ENCODE measurements around the gene SH3TC1. TPM values are rescaled to one million over a fixed set of nuclear protein-coding genes. Genes with fewer than 3 reads are reported as not detected.

Gene SH3TC1
- total and polyA plus RNA-seq, 2 of the 8 experiments (the other 6 are each of a cell fraction or from before 2014, with no cell fraction given) = 0.15 TPM; not detected in 1

- H3K4me1 ChIP-seq (replicated peaks in 1 of 4; ENCODE audit: control insufficient read depth in 3 of 4, insufficient read depth in 4 of 4, low read length in 3 of 4) = peaks cover 0 to 2% (median 1%) of the 10 kb centered on the region in 4 experiments; a peak in 3 of 7 replicates
- peak overlapping the region in 1 of 4 experiments; percentile 59; a peak in 2 of 8 replicates for H3K4me3 ChIP-seq (ENCODE audit: extremely low read depth in 1 of 4, insufficient read depth in 2 of 4, low read depth in 3 of 4, low read length in 4 of 4)
- H2BK12ac ChIP-seq (ENCODE audit: low read depth, low read length) = no peak overlapping the region
- peaks cover 7 to 28% (median 20%) of the 10 kb centered on the region in 4 experiments; a peak in 6 of 7 replicates for H3K27me3 ChIP-seq (replicated peaks in 1 of 4; ENCODE audit: control insufficient read depth in 3 of 4, extremely low read depth in 1 of 4, insufficient read depth in 3 of 4, low read length in 3 of 4)
- H4K8ac ChIP-seq (ENCODE audit: extremely low read depth, insufficient read depth, low read length) = peak overlapping the region; percentile 53
- peaks cover 4% of the 10 kb centered on the region; the same call in 1 of the 2 replicates for H3K23me2 ChIP-seq (ENCODE audit: low read depth, low read length)
- H3K79me1 ChIP-seq (ENCODE audit: low read depth, low read length) = no peaks in the 10 kb centered on the region
- H4K20me1 ChIP-seq (replicated peaks in 1 of 2; ENCODE audit: control insufficient read depth in 1 of 2, insufficient read depth in 2 of 2, low read length in 2 of 2) = no peaks in the 10 kb centered on the region
- FAIRE-seq = no peak
- no peak overlapping the region for H3K4ac ChIP-seq (replicated peaks; ENCODE audit: insufficient read length, low read depth, low read length)
- WGBS, 2 experiments (ENCODE audit: extremely low coverage in 1 of 2, insufficient coverage in 1 of 2, insufficient read length in 1 of 2, insufficient replicate concordance in 2 of 2, low coverage in 1 of 2, low lambda C conversion rate in 2 of 2, missing lambda C conversion rate in 1 of 2) = 77% methylated on average over 24 of the region's 25 CpGs; no CpG with 5 or more reads in 1 of the 2 experiments
- H3K4me2 ChIP-seq (ENCODE audit: insufficient read depth in 1 of 2, low read depth in 2 of 2, low read length in 2 of 2) = peak overlapping the region; percentile 32 to 70; a peak in 2 of 4 replicates
- H3K18ac ChIP-seq (ENCODE audit: extremely low read depth, low read length) = 0 out of 2 replicates have a peak overlapping the region, but pooled peaks have one; percentile 40
- H3K23ac ChIP-seq (ENCODE audit: insufficient read length) = no peak overlapping the region
- 0 out of 2 replicates have a peak overlapping the region, but pooled peaks have one; percentile 31 for H2BK15ac ChIP-seq (ENCODE audit: low read length)
- H2BK5ac ChIP-seq (ENCODE audit: low read depth, low read length) = no peak overlapping the region
- H3K56ac ChIP-seq (replicated peaks; ENCODE audit: insufficient read length, low read depth, low read length) = no peak overlapping the region
- H2BK20ac ChIP-seq (ENCODE audit: low read length) = no peak overlapping the region
- no peak overlapping the region for H3K27ac ChIP-seq (ENCODE audit: low read depth, low read length)
- no peak overlapping the region for H4K5ac ChIP-seq (ENCODE audit: insufficient read length, low read depth, low read length)
- ChIA-PET CTCF (ENCODE audit: partially characterized antibody) (interaction anchor here (1.2 to 6.1 kb wide), 8 partner anchors 24 to 159 kb away, joined by 3 to 74 read pairs (median 10); no protein-coding TSS in a partner anchor), POLR2A (ENCODE audit: partially characterized antibody) (interaction anchor here (1.2 kb wide), 1 partner anchor 89 kb away, joined by 3 read pairs; no protein-coding TSS in a partner anchor)
- H3K9ac ChIP-seq (replicated peaks in 1 of 4; ENCODE audit: extremely low read depth in 1 of 4, low read depth in 3 of 4, low read length in 3 of 4) = no peak overlapping the region
- H4K91ac ChIP-seq (replicated peaks; ENCODE audit: insufficient read length, low read length) = peak overlapping the region; percentile 45
- 0 out of 2 replicates have a peak overlapping the region, but pooled peaks have one; percentile 42 for H2AFZ ChIP-seq (ENCODE audit: low read length)
- H2BK120ac ChIP-seq (replicated peaks; ENCODE audit: low read depth, low read length) = no peak overlapping the region
- H2AK5ac ChIP-seq (ENCODE audit: low read depth, low read length) = no peak overlapping the region
- H3K14ac ChIP-seq (ENCODE audit: insufficient read length) = no peak overlapping the region
- DNase-seq (ENCODE audit: low read depth in 1 of 2, low spot score in 2 of 2) = no peak
- H3K79me2 ChIP-seq (ENCODE audit: control insufficient read depth in 1 of 2, insufficient read depth in 2 of 2, low read length in 2 of 2) = no peaks in the 10 kb centered on the region
- no peaks in the 10 kb centered on the region for H3K36me3 ChIP-seq (ENCODE audit: control insufficient read depth in 2 of 4, insufficient read depth in 4 of 4, low read length in 3 of 4)
- no peaks in the 10 kb centered on the region for H3K9me3 ChIP-seq (ENCODE audit: insufficient read depth in 2 of 2, low read depth in 1 of 2, low read length in 1 of 2)
- no peak for TF ChIP-seq USF2 (IDR thresholded peaks at IDR 0.05; ENCODE audit: low read length)
- TF ChIP-seq ATF2 (IDR thresholded peaks at IDR 0.05; ENCODE audit: low read length) = no peak
- no peak for TF ChIP-seq RFX5 (IDR thresholded peaks at IDR 0.05; ENCODE audit: borderline replicate concordance, low read depth, low read length)
- no peak for TF ChIP-seq HDAC2 (IDR thresholded peaks at IDR 0.05; ENCODE audit: borderline replicate concordance in 1 of 2, low read depth in 2 of 2, low read length in 2 of 2)
- no peak for TF ChIP-seq SIX5 (IDR thresholded peaks at IDR 0.05; ENCODE audit: low read depth, low read length)
- no peak for TF ChIP-seq NRF1 (IDR thresholded peaks at IDR 0.05; ENCODE audit: low read depth, low read length)
- no peak for TF ChIP-seq CBX8 (IDR thresholded peaks at IDR 0.05; ENCODE audit: borderline replicate concordance, low read depth, low read length)
- no peak for TF ChIP-seq KDM1A (IDR thresholded peaks at IDR 0.05; ENCODE audit: borderline replicate concordance, low read length)
- TF ChIP-seq TEAD4 (IDR thresholded peaks at IDR 0.05; ENCODE audit: low read depth, low read length) = no peak
Observed at GRCh38 chr4:8268901-8269534, 69.9 kb downstream of the SH3TC1 start.
